T-helper 1 cell treated with Interleukin-12 subunit alpha and Interleukin-12 subunit beta and Interleukin-4 antibody, amounts not matched to agents 30 ng/mL and 1 ng/mL, for 36 hours (primary cell): Measurements from ENCODE around the gene SLC29A1. TPM values are rescaled to one million over a fixed set of nuclear protein-coding genes. Genes with fewer than 3 reads are reported as not detected.

Experiments
- intact Hi-C: fragments of 100-400 bp; cut with micrococcal nuclease; formaldehyde crosslinking; loops from one replicate; pipeline ENCODE4 v1.15.1; 2024
- total RNA-seq: library from RNA; stranded (reverse); gene quantifications from 2 replicates; pipeline ENCODE4 v1.2.3, GENCODE V29; 2022

The SLC29A1 gene
- total RNA-seq, 1 donor from 2014 or later = 33.5 TPM

DNA sequence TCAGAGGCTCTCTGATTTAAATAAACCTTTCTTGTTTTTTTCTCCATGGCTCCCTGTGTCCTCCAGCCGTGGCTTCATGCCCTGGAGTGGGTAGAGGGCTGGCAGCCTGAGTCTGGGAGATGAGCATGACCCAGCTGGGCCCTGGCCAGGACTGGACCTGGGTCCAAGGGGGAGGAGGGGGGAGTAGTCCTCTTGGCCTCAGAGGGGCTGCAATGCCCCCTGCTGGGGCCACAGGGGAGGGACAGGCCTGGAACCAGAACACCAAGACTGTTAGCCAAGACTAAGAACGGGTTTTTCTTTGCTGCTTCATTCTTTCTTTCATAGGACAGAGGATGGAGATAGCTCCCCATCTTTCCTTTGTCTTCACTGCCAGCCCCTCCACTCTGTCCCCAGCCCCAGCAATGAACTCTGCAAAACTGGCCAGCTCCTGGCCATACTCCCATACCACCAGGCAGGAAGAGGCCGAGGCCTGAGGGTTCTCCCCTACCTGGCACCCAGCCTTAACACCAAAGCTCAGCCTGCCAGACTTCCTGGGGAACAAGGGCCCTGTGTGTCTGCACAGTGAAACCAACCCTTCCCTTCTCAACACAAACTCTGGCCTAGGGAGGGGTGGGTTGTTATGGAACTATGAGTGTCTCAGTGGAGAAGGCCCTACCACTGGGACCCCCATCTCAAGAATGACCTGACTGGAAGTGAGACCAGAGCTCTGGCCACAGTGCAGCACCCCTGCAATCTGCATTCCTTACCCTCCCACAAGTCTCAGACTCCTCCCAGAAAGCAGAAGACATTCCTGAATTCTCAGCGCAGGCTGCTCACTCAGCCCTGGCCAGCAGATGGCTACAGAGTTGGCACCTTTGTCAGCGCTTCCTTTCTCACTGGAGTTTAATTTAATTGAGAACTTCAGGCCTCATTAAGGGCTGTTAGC, 11.0 kb downstream of the SLC29A1 start:
- intact Hi-C loops = no loop called here

- intact Hi-C loops = no loop called here
Observed at GRCh38 chr6:44235269-44235668, 11.9 kb downstream of the SLC29A1 start.

DNA sequence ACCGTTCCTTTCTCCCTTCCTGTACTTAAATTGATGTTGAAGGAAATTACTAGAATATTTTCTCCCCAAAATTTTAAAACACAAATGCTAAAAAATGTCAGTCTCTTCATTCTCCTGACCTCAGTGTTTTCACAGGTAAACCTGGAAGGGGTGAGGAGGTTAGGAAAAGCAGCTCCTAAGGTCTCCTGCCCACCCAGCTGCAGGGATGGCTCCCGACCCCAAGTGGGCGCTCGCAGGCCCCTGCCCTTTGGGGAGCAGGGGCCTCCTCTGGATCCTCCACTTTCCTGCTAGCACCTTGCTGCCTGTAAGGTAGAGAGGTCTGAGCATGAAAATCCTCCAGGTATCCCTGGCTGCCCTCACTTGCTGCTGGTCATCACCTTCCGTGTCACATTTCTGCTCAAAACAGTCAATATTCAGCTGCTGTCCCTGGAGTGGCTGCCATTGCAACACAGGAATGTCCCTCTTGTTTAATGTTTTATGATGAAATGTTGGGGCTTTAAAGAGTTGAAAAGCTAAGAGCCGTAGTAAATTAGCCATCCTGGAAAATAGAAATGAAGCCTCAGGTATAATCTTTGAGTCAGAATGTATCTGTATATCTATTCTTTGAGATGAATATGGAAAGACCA, 12.6 kb downstream of the SLC29A1 start:
- intact Hi-C loops = no loop called here

GRCh38 chr6:44237021-44237812, 13.8 kb downstream of the SLC29A1 start:
- intact Hi-C loops = loop anchor here (1.0 kb wide), 4 partner anchors 9 to 141 kb away; no protein-coding TSS in a partner anchor

GRCh38 chr6:44237813-44238433, 14.5 kb downstream of the SLC29A1 start:
- intact Hi-C loops = loop anchor here (1.0 kb wide), 4 partner anchors 8 to 142 kb away; no protein-coding TSS in a partner anchor

DNA sequence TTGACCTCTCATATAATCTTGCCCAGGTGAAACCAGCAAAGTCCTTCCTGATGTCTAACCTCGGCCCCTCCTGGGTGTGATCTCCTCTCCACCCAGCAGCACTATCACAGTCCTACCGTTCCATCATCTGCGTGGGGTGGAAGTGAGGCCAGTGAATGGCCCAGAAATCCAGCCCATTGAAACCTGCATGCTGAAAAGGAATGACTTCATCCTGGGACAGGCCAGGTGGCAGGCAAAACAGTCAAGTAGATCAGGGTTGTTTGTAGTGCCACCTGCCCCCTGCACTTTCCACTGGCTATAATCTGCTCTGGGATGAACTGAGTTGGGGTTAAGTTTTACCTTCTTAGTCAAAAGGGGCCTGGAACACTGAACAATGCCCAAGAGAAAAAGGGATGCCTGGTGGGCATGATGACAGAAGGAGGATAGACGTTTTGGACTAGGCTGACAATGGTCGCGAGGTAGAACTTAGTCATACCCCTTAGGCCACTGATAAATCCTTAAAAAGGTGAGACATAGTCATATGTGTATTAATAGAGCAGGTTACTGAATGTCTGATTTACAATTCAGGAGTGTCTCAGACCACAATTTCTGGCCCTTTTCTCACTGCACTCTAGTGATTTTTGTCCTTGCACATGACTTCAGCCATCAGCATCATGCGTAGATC, 15.4 kb downstream of the SLC29A1 start:
- intact Hi-C loops = no loop called here

DNA sequence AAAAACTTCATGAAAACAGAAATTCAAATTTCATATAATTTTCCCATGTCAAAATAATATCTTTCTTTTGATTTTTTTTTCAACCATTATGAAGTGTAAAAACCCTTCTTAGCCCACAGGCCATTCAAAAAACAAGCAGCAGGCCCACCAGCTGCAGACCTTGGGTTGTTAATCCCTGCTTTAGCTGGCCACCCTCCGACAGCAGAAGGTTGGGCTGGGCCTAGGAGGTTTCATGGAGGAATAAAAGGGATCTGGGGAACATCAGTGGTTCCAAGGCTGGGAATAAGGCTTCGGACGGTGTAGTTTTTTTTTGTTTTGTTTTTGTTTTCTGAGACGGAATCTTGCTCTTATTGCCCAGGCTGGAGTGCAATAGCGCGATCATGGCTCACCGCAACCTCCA, 19.9 kb downstream of the SLC29A1 start:
- intact Hi-C loops = loop anchor here (10.0 kb wide), 1 partner anchor 1189 kb away; the partner anchor contains the start of genes CUL7, KLC4 and MRPL2

- intact Hi-C loops = loop anchor here (5.0 to 10.0 kb wide), 3 partner anchors 668 to 1191 kb away; partner anchors contain the start of genes CUL7, KLC4, MRPL2 and POLH
Observed at GRCh38 chr6:44245391-44245911, 22.1 kb downstream of the SLC29A1 start.

DNA sequence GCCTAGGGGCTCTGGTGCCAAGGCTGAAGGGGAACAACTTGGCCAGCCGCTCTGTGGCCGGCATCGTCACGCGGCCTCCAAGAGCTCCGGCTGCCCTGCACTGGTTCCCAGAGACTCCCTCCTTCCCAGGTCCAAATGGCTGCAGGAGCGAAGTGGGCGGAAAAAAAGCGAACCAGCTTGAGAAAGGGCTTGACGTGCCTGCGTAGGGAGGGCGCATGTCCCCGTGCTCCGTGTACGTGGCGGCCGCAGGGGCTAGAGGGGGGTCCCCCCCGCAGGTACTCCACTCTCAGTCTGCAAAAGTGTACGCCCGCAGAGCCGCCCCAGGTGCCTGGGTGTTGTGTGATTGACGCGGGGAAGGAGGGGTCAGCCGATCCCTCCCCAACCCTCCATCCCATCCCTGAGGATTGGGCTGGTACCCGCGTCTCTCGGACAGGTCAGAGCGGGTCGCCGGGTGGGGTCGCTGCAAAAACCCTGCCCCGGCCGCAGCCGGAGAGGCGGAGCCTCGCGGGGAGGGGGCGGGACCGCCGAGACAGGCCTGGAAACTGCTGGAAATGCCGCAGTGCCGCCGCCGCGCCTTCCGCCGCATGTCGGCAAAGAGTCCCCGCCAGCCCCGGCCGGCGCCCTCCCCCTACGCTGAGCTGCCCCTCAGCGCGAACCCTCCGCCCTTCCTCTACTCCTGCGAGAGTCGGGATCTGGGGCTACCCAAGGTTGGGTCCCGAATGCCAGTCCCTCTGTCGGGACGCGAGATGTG, 22.7 kb downstream of the SLC29A1 start:
- intact Hi-C loops = loop anchor here (1.0 to 10.0 kb wide), 8 partner anchors 9 to 1191 kb away; partner anchors contain the start of genes AARS2, CDC5L, CUL7 and KLC4

GRCh38 chr6:44246663-44247337, 23.4 kb downstream of the SLC29A1 start, which contains the start of gene HSP90AB1:
HSP90AB1 (plus strand) TSS chr6:44247101; CDS start chr6:44248630, 1,529 bp downstream.
- intact Hi-C loops = loop anchor here (1.0 to 10.0 kb wide), 12 partner anchors 9 to 1192 kb away; partner anchors contain the start of genes AARS2, CDC5L, CUL7 and GTPBP2

DNA sequence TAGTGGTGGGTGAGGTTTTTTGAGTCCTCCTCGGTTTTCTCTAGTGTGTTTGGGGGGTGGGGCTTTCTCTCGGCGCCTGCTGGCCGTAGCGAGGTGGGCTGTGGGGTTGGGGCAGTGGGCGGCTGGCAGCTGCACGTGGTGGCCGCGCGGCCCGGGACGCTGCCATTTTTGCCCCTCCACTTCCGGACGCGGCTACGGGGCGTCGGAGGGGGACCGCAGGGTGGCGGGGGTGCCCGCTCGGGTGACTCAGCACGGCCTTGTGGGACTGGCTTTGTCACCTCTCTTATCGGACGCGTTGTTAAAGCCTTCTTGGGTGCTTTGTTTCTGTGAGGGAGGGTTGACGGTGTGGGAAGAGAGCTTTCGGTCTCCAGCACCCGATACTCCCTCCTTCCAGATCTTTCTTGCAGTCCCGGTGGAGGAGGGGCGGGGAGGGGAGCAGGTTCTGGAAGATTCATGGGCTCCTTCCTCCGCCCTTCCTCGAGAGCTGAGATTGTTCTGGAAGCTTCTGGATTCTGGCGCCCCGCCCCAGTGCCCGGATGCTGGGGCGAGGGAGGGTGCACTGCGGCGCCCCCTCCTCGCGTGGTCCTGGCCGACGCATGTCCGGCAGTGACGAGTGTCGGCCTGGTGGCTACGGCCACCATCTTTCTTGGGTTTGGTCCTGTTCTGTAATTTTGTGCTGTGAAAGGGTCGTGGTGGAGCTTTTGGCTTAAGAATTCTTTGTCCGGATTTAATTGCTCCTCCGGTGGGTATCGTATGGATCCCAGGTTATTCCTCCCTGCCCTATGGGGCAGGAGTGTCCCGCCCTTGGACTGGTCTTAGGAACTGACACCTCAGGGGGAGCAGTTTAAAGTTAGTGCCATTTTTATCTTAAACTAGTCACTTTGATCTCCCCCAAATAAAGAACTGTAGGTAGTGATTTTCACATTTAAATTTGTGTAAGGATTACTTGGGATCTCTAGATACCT, 24.2 kb downstream of the SLC29A1 start:
- intact Hi-C loops = loop anchor here (1.0 to 10.0 kb wide), 9 partner anchors 10 to 1193 kb away; partner anchors contain the start of genes CDC5L, CUL7, GTPBP2 and KLC4

DNA sequence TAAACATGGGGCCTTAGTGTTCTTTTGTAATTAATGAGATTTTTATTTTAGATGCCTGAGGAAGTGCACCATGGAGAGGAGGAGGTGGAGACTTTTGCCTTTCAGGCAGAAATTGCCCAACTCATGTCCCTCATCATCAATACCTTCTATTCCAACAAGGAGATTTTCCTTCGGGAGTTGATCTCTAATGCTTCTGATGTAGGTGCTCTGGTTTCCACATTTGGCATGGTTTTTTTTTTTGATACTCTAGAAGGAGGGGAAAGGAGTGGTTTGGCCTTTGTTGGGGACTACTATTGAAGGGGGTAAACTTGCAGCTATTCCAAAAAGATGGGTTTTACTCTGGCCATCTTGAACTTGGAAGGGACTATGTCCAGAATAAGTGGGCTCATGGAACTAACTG, 25.2 kb downstream of the SLC29A1 start:
- intact Hi-C loops = loop anchor here (5.0 to 10.0 kb wide), 3 partner anchors 671 to 1194 kb away; partner anchors contain the start of genes CUL7, KLC4, MRPL2 and POLH

GRCh38 chr6:44249082-44249748, 25.8 kb downstream of the SLC29A1 start:
- intact Hi-C loops = loop anchor here (5.0 to 10.0 kb wide), 3 partner anchors 672 to 1194 kb away; partner anchors contain the start of genes CUL7, KLC4, MRPL2 and POLH

DNA sequence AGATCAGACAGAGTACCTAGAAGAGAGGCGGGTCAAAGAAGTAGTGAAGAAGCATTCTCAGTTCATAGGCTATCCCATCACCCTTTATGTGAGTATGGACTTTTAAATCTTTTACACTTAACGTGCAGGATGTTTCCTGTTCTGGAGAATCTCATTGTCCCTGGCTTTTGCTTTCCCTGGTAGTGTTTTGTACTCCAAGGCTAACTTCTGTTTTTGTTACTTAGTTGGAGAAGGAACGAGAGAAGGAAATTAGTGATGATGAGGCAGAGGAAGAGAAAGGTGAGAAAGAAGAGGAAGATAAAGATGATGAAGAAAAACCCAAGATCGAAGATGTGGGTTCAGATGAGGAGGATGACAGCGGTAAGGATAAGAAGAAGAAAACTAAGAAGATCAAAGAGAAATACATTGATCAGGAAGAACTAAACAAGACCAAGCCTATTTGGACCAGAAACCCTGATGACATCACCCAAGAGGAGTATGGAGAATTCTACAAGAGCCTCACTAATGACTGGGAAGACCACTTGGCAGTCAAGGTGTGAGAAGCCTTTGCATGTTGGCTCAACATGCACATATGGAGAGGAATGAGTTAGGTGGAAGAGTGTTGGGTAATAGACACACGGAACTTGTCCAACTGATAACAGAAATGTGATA, 26.8 kb downstream of the SLC29A1 start:
- intact Hi-C loops = no loop called here

DNA sequence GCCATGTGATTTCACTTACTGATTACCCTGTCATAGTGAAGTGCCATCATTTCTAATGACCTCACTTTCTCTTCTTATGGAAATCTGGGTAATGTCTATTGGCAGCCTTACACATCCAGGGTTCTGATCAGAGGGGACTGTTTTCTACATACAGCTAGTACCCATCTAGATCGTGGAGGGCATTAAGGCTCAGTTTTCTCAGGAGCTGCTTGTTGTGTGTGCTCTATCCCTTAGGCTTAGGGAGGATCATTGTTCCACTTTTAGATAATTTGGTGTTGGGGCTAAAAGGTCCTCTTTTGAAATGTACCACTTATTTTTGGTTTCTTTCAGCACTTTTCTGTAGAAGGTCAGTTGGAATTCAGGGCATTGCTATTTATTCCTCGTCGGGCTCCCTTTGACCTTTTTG, 27.3 kb downstream of the SLC29A1 start:
- intact Hi-C loops = no loop called here
